CD4-positive, alpha-beta T cell treated with Interferon gamma for 1 hour (primary cell): ENCODE results near the gene OGFR.
A peak's percentile ranks its signal among the peaks of the same experiment; 100 is the strongest.

Experiments
- DNase-seq: peaks from one replicate; pipeline ENCODE4 v3.0.0-alpha.2; 2020

Gene OGFR

DNA sequence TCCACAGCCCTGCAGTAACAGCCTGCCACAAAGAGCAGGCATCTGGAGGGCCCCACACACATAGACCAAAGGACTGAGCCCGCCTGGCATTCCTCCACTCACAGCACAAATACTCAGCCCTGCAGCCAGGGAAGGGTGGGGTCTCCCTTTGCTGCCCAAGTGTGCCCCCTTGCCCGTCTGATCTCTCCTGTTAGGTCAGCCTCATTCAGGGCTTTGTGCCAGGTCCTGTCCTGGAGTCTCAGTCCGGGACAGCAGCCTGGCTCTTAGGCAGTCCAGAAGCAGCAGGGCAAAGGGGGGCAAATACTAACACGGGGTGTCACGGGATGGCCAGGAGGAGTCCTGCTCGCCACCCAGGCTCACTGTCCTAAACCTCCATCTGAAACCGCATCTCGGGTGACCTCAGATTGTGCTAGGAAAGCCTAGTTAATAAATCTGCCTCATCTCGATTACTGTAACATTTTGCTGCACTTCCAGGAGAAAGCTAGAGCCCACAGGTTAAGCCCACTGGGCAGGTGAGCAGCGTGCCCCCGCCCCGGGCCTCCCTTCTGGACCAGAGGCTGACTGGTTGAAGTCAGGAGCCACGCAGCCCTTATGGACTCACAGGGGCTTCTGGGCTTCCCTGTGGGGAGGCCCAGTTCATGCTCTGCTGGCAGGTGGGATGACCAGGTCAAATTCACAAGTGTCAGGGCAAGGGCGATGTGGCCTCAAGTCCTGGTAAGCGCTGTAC, 3.2 kb upstream of the OGFR start:
- no peak for DNase-seq

DNA sequence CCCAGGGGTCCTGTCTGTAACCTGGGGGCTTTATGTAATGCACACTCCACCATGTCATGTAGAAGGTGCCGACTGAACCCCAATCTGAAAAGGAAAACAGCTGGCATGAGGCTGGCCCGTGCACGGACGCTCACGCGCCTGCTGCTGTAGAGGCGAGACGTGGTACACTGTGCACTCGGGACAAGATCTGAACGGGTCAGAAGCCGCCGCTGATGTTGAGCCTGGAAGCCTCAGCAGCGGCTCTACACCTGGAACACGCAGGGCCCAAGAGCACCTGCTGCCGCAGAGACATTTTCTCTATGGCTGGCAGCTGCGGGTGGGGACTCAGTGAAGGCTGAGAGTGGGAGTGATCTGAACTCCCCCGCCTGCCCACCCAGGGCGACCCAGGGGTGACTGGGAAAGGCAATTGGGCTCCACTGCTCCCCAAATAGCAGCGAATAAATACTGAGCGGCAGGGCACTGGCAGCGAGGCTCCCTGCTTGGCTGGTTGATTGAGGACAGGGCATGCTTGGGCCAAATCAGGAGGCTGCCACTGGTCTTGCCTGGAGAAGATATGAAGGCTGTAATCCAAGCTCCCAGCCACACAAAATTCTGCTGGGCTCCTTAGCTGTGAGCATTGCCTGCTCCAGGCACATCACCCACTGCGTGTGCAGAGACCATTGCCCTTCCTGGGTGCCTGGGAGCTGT, 2.5 kb upstream of the OGFR start:
- DNase-seq = no peak

DNA sequence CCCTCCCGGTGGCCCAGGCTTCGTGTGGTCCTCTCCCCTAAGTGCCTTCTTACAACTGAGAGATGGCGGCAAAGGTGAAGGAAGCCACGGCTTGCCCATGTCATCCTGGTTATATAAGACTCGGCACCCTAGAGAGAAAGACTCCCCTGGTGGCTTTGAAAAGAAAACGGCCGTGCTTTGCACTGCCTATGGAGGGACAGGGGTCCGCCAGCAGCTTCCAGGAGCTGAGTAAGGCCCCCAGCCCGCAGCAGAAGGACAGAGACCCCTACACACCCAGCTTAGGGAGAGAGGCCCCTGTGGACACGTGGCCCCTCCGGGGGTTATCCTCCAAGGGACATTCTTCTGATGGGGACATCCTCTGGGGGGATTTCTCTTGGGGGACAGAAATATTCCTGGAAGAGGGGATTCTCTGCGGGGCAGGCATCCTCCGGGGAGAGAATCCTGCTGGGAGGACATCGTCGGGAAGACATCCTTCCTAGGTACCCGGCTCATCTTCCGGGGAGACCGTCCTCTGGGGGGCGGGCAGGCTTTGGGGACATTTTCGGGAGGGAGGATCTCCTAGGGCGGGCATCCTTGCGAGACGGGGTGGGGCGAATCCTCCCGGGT, 511 bp upstream of the OGFR start:
- peak; percentile 13 for DNase-seq

DNA sequence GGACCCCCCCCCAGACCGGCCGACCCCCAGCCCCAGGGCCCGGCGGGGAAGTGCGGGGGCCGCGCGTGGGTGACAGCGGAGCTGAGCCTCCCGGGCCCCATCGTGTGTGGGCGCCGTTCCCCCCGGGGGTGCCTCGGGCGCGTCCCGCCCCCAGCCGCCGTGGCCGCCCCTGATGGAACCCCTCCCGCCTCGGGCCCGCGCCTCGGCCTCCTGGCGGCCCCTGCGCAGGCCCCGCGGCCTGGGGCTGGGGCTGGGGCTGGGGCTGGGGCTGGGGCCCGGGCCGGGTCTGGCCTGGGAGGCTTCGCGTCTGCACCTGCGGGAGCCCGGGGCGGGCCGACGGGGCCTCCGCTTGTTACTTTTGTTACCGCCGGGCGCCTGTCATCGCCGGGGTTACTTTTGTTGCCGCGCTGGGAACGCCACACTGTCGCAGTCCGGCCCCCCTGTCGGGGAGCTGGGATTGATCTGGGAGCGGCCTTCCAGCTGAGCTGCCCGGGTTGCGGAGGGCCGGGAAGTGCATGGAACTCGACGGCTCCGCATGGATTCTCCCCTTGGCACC, 598 bp downstream of the OGFR start:
- no peak for DNase-seq

DNA sequence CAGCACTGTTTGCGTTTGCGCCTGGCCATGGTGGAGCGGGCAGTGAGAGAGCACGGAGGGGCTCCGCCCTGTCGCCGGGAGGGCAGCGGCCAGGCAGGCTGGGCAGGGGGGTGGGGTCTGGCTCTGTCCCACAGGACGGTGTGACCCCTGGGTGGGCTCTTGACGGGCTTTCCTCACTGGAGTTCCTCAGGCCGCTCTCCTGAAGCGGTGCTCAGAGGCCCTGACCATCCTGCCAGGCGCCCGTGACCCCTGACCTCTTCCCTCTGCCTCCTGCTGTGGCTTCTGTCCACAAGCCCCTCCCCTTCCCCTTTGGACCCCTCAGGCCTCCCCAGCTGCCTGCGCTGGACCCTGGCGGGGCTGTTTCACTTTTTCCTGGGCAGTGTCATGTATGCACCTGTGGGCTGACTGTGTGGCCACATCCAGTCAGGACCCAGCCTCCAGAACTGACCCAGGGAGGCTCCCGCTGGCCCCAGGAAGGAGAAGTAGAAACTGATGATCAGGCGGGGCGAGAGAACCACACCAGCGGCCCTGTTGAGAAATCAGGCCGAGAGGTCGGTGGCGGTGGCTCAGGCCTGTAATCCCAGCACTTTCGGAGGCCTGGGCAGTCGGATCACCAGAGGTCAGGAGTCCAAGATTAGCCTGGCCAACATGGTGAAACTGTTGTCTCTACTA, 1.2 kb downstream of the OGFR start:
- peak; percentile 47 for DNase-seq

DNA sequence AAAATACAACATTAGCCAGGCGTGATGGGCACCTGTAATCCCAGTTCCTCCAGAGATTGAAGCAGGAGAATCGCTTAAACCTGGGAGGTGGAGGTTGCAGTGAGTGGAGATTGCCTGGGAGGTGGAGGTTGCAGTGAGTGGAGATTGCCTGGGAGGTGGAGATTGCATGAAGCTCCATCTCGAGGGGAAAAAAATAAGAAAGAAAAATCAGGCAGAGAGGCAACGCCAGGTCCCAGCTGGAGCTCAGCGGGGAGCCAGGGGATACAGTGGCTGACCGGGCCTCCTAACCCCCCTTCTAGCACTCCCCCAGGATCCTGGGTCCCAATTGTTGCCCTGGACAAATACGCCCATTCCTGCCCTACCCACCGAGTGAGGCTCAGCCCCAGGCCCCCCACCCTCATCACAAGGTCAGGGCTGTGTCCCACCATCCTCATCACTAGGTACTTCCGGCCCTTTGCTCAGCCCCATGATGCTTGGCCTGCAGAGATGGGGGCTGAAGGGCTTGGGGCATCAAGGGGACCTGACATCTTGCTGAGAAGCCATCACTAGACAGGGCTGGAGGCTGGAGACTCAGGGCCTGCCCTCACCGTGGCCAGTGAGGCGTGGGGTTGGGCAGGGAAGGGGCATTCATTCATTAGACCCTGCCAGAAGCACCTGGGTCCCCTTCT, 1.9 kb downstream of the OGFR start:
- no peak for DNase-seq

DNA sequence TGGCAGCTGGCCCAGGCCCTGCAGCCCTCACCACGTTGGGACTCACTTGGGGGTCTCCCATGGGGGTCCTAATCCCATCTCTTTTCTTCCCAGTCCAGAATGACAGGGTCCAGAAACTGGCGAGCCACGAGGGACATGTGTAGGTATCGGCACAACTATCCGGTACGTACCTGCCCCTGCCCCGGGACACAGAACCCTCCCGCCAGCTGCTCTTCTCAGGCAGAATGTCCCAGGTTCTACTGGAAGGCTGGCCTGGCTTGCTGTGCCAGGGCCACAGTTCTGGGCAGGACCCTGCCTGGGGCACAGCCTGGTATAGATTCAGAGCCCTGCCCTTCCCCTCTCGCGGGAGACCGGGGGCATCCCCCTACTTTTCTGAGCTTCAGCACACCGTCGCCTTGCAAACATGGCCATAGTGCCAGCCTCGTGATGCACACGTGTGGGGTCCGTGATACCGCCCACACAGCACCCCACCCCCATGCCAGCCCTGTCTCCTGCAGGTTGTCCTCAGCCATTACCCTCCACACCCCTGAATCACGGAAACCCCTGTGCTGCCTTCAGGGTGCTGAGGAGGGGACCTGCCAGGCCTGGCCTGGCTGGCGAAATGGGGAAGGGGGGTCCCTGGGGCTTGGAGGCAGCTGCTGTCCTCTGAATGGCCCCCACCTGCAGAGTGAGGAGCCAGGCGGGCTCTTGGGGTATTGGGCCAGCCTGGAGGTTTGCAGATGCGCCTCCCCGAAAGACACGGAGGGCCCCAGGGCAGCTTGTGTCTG, 3.0 kb downstream of the OGFR start:
- DNase-seq = no peak

DNA sequence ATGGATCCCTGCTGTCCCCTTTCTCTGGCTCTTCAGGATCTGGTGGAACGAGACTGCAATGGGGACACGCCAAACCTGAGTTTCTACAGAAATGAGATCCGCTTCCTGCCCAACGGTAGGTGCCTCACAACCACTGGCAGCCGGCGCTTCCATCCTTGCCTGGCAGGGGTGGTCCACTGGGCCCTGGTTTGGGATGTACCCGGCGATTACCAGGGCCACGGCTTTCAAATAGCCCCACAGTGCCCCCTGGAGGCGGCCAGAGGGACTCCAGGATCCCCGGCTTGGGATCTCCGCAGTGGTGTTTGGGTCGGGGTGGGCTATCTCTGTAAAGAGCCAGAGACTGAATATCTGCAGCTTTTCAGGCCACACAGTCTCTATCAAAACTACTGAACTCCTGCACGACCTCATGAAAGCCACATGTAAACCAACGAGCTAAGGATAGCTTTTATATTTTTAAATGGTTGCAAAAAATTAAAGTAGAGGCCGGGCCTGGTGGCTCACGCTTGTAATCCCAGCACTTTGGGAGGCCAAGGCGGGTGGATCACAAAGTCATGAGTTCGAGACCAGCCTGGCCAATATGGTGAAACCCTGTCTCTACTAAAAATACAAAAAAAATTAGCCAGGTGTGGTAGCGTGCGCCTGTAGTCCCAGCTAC, 3.7 kb downstream of the OGFR start:
- DNase-seq = peak; percentile 64

DNA sequence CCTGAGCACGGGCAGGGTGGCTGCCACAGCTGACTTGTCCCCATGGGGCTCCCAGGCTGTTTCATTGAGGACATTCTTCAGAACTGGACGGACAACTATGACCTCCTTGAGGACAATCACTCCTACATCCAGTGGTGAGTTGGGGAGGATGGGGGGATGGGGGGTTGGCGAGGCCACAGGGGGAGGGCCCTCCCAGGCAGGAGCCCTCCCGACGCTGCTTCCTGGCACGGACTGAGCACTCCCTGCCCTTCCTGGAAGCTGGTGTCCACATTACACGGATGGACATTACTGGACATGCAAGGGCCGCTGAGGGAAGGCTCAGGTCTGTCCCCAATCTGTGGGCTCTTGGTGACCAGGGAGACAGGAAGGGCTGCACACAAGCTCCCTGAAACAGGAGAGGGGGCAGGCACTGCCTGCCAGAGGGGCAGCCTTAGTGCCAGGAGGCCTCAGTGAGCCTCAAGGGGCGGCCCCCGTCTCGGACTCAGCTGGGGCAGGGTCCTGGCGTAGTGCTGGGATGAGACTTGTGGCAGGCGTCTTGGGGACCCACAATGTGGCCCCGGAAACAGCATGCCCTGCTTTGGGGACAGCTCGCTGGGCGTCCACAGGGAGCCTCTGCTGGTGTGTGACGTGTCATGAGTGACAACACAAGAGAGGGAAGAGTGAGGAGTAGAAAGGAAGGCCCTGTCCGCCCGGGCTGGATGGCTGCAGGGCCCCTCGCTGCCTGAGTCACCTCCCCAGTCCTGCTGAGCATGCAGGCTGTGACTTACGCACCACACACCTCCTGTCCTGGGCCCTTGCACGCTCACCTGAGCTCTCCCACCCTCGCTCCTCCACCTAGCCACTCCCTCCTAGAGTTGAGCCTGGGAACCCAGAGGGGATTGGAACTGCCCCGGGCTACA, 5.1 kb downstream of the OGFR start:
- DNase-seq = no peak

DNA sequence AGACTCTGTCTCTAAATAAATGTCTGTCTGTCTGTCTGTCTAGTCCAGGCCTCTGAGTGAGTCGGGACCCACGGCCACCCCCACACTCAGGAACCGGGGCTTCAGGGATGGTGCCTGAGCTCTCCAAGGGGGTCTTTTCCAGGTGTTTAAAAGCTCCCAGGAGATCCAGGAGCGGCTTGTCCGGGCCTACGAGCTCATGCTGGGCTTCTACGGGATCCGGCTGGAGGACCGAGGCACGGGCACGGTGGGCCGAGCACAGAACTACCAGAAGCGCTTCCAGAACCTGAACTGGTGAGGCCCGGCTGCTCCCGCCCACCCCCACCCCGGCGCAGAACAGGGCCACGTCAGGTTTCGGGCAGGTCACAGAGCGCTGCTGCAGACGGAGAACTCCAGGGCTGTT, 6.7 kb downstream of the OGFR start:
- DNase-seq = no peak

DNA sequence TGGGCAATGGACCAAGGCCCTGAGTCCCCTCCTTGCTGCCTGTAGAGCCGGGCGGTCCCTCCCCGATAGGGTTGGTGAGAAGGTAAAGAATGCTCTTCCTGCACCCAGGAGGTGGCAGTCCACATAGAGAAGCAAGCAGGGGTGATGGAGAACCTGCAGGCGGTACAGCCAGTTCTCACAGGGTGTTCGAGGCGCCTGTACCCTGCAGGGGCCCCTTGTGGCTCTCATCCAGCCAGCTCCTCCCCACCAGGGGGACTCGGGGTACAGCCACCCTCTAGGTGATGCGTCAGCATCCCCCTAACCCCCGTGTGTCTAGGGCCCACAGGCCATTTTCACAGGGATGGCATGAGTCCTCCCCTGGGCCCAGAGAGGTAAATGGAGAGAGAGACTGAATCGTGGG, 7.1 kb downstream of the OGFR start:
- no peak for DNase-seq

DNA sequence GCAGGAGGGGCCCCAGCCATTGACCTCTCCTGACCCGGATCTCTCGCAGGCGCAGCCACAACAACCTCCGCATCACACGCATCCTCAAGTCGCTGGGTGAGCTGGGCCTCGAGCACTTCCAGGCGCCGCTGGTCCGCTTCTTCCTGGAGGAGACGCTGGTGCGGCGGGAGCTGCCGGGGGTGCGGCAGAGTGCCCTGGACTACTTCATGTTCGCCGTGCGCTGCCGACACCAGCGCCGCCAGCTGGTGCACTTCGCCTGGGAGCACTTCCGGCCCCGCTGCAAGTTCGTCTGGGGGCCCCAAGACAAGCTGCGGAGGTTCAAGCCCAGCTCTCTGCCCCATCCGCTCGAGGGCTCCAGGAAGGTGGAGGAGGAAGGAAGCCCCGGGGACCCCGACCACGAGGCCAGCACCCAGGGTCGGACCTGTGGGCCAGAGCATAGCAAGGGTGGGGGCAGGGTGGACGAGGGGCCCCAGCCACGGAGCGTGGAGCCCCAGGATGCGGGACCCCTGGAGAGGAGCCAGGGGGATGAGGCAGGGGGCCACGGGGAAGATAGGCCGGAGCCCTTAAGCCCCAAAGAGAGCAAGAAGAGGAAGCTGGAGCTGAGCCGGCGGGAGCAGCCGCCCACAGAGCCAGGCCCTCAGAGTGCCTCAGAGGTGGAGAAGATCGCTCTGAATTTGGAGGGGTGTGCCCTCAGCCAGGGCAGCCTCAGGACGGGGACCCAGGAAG, 7.7 kb downstream of the OGFR start:
- no peak for DNase-seq

DNA sequence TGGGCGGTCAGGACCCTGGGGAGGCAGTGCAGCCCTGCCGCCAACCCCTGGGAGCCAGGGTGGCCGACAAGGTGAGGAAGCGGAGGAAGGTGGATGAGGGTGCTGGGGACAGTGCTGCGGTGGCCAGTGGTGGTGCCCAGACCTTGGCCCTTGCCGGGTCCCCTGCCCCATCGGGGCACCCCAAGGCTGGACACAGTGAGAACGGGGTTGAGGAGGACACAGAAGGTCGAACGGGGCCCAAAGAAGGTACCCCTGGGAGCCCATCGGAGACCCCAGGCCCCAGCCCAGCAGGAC, 8.2 kb downstream of the OGFR start:
- no peak for DNase-seq

DNA sequence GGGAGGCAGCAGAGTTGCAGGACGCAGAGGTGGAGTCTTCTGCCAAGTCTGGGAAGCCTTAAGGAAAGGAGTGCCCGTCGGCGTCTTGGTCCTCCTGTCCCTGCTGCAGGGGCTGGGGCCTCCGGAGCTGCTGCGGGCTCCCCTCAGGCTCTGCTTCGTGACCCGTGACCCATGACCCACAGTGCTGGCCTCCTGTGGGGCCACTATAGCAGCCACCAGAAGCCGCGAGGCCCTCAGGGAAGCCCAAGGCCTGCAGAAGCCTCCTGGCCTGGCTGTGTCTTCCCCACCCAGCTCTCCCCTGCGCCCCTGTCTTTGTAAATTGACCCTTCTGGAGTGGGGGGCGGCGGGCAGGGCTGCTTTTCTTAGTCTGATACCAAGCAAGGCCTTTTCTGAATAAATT, 9.0 kb downstream of the OGFR start:
- DNase-seq = no peak

DNA sequence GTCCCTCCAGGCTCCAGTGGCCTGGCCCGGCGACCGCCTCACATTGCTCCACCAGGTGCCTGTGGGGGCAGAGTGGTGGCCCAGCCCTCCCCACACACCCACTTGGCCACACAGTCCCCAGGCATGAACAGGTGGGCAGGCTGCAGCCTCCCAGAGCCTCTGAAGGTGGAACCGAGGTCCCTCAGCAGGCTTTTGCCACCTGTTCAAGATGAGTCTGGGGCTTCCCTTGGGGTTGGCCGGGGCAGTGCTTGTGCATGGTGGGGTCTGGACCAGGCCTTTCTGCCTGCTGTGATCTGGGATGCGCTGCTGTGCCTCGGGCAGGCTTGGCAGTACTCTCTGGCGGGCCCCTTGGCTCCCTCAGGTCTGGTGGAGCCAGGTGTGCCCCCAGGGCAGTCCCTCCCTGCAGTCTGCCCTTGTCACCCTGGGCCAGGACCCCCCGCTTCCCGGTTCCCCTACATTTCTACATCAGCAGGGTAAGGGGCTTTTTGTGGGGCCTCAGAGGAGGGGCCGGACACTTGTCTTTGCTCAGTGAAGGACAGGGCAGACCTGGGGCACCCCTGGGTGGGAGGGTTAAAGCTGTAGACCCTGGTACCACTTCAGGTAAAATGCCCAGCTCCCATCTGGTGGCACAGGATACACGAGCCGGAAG, 9.5 kb downstream of the OGFR start:
- DNase-seq = no peak

DNA sequence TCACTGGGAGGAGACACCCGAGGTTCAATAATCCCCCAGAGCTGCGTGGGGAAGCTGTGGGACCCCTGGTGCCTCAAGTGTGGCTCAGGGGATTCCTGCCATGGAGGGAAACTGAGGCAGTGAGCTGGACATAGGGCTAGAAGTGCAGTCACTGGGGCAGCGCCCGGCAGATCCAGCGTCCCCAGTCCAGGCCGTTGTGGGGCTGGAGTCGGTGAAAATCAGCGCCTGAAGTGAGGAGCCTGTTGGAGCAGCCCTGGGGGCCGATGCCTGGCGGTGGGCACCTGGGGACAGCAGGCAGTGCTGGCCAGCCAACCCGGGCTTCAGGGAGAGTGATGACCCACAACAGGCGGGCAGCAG, 10.1 kb downstream of the OGFR start:
- no peak for DNase-seq

DNA sequence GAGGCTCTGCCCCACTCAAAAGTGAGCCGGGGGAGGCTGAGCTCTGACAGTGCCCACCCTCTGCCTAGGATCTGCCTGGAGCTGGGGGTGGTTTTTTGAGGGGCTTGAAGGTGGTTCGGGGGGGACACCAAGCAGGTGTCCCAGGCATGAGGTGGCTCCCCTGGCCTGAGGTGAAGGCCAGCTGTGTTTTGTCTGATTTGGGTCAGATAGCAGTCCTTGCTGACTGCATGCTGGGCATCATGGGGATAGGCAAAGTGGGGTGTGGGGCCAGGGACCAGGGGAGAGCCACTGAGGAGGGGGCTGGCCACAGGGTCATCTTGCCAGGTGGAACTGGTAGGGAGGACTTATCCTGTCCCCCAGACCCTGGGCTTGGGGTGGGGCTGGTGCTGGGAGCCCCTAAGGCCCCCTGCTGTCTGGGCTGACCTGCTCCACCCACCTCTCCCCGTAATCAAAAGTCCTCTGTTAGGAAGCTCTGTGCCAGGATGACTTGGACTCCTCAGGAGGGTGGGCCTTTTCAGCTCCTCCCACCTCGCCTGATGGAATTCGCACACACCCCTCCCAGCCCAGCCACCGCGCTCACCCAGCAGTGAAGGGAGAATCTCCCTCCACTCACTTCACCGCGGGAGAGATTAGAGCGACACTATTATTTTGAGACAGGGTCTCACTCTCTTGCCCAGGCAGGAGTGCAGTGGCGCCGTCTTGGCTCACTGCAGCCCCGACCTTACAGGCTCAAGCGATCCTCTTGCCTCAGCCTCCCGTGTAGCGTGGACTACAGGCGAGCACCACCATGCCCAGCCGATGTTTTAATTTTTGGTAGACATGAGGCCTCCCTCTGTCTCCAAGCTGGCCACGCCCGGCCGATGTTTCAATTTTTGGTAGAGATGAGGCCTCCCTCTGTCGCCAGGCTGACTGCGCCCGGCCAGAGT, 10.7 kb downstream of the OGFR start:
- DNase-seq = no peak
